ENCODE measurements around the gene CHD9.
A peak's percentile ranks its signal among the peaks of the same experiment; 100 is the strongest.
"Not testable (repeated sequence)": the region's sequence is repeated elsewhere in the genome, so short reads cannot be mapped to it uniquely, and the experiment has no call there.

CHD9 gene

DNA sequence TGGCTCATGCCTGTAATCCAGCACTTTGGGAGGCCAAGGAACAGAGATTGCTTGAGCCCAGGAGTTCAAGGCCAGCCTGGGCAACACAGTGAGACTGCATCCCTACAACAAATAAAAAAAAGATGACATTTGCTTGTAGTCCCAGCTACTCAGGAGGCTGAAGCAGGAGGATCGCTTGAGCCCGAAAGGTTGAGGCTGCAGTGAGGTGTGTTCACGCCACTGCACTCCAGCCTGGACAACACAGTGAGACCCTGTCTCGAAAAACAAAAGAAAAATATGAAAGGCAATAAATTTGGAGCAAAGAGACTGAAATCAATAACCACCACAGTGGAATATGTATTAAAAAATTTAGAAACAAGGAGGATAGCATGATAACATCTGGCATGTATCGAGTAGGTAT, 235.7 kb downstream of the CHD9 start:
- no peak for DNase-seq

DNA sequence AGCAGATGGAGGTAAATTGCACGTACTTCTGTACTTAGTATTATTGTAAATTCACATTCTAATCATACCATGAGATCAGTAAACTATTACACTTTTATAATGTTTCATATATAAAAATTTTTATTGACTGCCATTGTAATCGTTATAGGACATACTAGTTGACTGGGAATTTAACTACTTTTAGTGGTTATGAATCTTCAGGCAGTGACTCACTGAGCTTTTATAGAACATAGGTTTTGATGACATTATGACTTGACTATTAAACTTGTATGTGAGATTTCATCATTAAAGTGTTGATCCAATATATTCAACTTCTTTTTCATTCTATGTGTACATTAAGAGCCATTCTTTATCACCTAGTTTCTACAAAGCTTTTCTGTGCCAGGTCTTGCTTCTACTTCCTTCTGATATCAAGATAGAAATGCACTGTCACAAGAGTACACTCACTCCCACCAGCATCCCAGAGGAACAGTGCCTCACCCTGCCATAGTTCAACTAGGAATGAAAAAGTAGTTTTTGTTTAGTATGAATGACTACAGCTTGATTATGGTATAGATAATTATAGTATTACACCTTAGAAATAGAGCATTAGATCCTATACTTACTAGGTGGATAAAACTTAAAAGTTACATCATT, 237.1 kb downstream of the CHD9 start:
- no peak for DNase-seq

DNA sequence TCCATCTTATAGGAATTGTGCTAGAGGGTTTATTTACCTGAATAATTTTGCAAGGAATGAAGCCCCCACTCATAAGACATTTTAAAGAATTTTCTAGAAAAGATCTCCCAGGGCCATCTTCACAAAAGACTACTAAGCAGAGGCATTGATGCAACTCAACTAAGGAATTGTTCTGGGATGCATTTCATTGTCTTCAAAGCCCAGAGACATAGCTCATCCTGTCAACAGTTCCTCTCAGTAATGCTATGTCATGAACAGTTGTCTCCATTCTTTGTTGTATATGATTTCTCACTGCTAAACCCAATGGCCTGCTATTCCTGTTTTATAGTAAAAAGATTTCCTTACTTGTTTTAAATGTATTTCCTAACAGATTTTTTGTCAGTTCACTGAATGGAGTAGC, 242.7 kb downstream of the CHD9 start:
- no peak for DNase-seq

DNA sequence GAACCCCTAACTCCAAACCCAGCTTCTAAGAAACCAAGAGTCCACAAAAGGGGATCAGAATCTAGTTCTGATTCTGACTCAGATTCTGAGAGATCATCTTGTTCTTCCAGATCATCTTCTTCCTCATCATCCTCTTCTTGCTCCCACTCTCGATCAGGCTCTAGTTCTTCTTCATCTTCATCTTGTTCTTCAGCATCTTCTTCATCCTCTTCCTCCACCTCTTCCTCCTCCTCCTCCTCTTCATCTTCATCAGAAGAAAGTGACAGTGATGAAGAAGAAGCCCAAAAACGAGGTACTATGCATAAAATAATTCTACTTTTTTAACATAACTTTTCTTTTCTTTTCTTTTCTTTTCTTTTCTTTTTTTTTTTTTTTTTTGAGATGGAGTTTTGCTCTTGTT, 249.5 kb downstream of the CHD9 start:
- no peak for DNase-seq

DNA sequence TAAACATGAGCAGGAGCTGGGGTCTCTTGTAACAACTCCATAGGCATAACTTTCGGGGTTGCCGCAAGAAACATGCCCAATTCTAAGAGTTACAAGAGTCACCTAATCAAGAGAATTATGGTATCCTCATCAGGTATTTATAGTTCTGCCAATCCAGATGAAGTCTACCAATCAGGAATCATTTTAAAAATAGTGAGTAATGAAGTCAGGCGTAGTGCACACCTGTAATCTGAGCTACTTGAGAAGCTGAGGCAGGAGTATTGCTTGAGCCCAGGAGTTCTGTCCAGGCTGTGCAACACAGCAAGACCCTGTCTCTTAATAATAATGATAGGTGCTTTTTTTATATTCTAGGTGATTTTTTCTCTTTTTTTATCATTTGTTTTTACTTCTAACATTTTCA, 251.0 kb downstream of the CHD9 start:
- no peak for DNase-seq

DNA sequence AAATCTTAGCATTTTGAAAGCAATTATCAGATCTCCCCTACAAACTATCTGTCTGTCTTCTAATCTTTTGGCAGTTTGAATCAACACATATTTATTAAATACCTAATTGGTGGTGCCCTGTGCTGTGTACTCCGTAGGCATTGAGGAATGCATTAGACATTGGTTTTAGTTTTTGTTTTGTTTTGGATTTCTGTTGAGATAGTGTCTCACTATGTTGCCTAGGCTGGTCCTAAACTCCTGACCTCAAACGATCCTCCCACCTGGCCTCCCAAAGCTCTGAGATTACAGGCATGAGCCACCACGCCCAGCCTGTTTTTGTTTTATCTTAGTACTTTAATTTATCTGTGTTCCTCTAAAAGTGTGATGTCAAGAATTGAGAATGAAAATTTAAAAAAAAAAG, 254.7 kb downstream of the CHD9 start:
- no peak for DNase-seq

DNA sequence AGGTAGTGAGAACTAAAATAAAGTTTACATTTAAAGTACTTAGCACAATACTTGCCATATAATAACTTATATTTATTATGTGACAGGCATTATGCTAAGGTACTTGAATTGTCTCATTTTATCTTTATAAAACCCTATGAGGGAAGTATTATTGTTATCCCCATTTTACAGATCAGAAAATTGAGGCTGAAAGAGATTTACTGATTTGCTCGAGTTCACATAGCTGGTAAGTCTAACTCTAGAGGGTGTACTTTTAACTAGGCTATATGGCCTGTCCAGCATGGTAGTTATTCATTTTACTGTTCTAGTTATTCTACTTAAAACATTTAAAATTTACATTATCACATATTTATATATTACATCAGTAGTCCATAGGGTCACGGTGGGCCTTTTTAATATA, 266.2 kb downstream of the CHD9 start:
- no peak for DNase-seq

DNA sequence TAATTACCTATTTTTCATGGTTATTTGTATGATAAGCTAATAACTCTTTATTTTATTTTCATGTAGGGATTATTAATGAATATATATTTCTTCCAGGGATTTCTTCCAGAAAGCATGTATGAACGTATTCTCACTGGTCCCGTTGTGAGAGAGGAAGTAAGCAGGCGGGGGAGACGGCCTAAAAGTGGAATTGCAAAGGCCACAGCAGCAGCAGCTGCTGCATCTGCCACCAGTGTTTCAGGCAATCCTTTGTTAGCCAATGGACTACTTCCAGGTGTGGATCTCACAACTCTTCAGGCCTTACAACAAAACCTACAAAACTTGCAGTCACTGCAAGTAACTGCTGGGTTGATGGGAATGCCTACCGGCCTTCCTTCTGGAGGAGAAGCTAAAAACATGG, 269.1 kb downstream of the CHD9 start:
- no peak for DNase-seq

DNA sequence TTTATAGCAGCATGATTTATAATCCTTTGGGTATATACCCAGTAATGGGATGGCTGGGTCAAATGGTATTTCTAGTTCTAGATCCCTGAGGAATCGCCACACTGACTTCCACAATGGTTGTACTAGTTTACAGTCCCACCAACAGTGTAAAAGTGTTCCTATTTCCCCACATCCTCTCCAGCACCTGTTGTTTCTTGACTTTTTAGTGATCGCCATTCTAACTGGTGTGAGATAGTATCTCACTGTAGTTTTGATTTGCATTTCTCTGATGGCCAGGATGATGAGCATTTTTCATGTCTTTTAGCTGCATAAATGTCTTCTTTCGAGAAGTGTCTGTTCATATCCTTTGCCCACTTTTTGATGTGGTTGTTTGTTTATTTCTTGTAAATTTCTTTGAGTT, 276.2 kb downstream of the CHD9 start:
- not testable (repeated sequence) for DNase-seq

DNA sequence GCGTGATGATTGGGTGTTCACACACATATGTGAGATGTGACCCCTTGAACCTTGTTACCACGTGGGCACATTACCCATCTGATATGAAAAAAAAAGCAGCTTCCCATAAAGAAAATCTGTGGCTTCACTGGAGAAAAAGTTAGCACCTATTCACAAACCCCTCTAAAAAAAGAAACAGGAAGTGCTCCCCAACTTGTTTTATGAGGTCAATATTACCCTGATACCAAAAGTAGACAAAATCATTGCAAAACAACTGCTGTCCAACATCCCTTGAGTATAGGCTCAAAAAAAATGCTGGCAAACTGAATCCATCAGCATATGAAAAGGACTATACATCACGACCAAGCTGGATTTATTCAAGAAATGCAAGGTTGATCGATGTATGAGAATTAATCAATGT, 279.8 kb downstream of the CHD9 start:
- no peak for DNase-seq

DNA sequence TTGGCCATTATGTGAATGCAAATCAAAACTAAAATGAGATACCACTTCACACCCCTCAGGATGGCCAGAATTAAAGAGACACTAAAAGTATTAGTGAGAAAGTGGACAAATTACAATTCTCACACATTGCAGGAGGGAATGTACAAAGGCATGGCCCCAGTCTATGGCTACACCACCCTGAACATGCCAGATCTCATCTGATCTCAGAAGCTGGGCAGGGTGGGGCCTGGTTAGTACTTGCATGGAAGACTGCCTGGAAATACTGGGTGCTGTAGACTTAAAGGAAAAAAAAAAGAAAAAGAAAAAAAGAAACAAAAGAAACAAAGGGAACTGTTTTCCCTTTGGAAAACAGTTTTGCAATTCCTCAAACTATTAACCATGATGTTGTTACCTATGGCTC, 282.5 kb downstream of the CHD9 start:
- DNase-seq, result no peak

DNA sequence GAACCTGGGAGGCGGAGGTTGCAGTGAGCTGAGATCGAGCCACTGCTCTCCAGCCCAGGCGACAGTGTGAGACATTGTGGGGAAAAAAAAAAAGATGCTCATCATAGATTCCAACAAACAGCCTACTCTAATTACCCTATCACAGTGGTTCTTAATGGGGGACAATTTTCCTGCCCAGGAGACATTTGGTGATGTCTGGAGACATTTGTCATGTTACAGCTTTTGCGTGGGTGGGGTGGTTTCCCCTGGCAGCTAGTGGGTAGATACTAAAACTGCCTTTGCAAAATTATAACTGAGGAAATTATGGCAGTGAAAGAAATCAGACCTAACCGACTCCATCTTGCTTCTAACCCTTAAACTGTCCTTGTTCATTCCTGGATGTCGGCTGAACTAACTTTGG, 287.0 kb downstream of the CHD9 start:
- no peak for DNase-seq

DNA sequence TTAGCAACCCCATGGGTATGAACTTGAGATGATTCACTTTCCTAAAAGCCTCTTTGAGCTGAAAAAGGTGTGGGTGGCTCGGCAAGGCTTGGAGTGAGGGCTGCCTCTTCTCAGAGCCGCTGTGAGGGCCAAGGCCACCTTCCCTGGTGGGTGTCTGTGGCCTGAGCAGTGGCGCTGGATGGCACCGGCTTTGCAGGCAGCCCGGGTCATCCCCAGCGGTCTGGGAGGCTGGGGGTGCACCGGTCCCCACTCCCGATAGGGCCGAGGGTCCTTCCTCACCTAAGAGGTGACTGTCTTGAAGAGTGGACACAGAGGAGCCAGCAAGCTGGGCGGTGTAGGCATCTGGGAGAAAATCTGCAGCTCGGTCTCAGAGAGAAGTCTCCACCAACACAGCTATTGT, 300.3 kb downstream of the CHD9 start:
- no peak for DNase-seq

DNA sequence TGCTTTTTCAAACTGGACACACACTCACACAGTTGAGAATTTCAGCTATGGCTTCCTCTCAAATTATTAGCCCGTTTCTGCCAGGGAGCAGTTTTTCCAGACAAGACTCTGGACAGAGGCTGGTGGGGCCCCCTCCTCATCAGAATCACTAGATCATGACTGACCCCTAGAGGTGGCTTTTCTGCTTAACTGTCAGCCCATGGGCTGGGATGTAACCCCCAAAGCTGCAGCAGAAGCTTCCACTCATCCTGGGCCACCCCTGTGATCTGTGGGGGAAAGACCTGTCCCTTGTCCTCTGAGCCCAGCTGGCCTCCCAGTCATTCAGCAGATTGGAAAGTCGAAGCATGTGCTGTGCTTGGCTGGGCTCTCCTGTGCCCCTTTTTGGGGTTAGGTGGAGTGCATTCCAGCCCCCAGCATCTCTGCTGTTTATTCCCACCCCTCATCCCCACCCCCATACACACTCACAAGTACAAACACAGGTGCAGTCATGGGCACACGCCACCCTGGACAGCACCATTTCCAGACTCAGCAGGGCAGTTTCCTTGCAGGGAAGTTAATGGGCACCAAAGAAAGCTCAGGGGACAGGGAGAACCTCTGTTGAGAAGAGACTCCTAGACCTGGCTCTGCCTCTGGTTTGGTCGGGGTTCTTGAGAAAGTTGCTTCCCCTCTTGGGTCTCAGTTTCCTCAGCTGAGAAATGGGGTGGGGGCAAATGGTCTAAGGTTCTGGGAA, 301.9 kb downstream of the CHD9 start:
- no peak for DNase-seq

DNA sequence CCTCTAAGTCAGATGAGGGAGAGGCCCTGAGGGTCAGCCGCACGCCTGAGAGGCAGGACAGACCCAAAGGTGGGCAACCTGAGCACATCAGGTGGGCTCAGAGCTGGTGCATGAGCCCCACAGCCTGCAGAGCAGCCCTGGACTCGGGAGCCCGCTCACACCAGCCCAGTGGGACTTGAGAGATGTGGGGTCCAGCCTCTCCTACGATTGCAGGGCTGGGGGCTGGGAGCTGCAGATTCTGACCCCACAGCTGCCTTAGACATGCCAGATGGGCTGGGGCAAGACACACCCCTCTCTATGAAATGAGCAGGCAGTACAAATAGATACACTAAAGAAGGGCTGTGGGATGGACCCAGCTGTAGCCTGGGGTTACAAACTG, 302.4 kb downstream of the CHD9 start:
- DNase-seq, result no peak

DNA sequence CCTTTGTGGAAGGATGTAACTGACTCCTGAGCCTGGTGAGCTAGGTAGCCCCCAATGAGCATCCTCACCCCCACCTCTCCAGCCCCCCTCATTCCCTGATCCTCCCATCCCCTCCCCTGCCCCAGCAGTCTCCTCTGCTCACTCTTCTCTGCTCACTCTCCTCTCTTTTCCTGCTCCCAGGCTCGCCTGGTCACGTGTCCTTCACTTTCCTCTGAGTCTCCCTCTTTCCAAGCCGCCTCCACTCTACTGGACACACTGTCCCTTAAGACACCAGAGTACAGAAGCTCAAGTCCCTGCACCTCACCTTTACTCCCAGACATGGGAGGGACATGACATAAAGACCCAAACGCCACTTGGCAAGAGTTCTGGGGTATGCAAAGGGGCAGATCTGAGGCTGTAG, 303.2 kb downstream of the CHD9 start:
- DNase-seq, result no peak

DNA sequence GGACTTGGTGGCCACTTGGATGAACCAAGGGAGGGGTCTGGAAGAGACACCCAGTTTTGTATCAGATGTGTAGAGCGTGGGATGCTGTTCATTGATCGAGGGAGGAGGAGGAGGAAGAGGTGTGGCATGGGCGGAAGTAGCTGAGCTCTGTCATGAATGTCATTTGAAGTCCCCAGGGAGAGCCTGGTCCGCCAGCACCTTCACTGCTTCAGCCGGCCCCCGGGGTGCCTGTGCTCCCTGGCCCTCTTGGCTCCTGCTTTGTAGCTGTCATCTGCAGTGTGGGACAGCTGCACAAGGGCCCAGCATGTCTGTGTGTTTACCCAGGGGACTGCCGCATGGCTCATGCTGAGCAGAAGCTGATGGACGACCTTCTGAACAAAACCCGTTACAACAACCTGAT, 304.1 kb downstream of the CHD9 start:
- no peak for DNase-seq

DNA sequence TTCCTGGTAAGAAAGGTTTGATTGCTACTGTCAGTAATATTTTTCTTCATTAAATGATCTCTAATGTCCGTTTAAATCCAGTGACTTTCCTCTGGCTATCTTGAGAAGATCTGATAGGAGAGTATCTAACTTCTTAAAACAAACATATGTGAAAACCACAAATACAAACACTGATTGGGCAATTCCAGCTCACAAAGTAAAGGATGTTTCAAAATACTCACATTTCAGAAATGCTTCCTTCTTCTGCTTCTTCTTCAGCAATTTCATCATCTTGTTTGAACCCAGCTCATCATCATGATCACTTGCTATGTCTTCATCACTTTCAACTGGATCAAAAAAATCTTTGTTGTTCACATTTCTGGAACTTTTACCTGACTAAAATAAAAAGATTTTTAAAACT, 315.1 kb downstream of the CHD9 start:
- DNase-seq, result no peak

DNA sequence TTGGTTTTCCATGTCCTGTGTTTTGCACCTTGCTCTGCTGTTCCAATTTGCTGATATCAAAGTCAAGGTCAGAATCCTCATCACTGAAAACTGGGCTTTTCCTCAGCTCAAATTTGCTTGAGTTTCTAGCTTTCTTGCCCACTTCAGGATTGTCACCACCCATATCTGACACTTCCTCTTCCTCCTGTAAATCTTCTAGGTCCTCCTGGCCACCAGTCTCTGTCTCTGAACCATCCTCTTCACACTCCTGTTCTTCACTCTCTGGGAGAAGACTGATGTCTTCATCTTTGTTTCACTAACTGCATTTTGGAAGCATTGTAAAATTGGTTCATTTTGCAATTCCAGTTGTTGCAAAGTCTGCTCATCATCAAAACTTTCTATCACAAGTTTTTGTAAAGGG, 316.0 kb downstream of the CHD9 start:
- DNase-seq, result no peak

DNA sequence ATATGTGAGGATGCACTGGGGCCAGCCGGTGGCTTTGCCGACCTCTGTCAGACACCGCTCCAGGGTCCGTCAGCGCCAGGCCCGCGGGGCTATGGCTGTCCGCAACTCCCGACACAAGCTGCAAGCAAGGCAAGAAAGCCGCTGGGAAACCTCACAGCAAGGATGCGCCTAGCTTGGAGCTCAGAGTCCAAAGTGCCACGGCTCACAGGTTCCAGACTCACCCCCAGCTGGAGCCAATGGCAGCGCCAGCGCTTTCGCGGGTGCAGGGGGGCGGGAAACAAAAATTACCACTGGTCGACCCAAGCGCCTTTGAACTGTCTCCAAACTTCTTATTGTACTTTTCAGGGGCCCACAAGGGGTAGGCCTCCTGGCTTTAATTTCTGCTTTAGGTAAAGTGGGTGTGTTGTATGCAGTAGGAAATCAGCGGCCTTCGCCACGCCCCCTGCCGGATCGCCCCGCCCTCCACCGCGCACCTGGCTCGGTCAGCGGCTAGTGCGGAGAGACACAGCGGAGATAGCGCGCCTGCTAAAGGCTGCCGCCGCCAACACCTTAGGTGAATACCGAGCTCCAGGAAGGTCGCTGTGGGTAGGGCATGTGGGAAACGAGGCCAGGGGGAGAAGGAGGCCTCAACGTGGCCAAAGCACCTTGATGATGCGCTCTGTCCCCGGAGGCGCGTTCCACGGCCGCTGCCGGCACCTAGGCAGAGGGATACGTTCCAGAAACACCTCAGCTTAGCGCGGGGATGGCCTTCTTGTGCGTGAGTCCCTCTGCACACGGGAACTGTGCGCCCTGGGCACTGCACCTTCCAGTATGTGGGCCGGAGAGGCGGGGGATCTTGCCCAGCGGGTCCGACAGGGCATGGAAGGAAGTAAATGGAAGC, 318.4 kb downstream of the CHD9 start:
- DNase-seq, result peak; percentile 87

DNA sequence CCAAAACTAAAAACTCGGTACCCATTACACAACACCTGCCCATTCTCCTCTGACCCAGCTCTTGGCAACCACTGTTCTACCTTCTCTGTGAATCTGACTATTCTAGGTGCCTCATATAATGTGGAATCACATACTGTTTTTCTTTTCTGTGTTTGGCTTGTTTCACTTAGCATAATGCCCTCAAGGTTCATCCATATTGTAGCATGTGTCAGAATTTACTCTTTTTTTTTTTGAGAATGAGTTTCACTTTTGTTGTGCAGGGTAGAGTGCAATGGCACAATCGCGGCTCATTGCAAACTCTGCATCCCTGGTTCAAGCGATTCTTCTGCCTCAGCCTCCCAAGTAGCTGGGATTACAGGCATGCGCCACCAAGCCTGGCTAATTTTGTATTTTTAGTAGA, 320.0 kb downstream of the CHD9 start:
- no peak for DNase-seq

DNA sequence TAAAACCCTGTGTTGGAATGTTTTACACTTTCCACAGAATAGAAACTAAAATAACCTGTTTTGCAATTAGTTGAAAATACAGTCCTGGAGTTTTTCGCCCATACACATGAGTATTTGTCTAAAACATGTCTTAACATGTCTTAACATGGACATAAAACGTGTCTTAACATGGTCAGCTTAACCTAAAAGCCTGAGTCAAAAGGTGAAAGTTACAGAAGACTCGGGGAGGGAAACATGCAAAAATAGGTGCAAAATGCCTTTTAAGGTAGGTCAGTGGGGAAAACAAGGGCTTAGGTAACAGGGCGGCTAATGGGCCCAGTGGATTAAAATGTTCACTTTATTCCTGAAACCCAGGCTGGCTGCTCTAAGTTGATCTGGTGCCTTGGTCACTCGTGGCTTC, 323.3 kb downstream of the CHD9 start:
- no peak for DNase-seq
